ENCODE data around the gene PKIG. TPM values are rescaled to one million over a fixed set of nuclear protein-coding genes. Genes with fewer than 3 reads are reported as not detected.

The PKIG gene
- total RNA-seq, 1 experiment from 2014 or later: 19.2 TPM

- POLR2A ChIA-PET: interaction anchor here (0.6 to 1.2 kb wide), 3 partner anchors 24 to 91 kb away, joined by 3 to 6 read pairs (median 3); no protein-coding TSS in a partner anchor
- DNase-seq (ENCODE audit: unreplicated experiment): no peak
- Mint-ChIP-seq H3K4me1 (ENCODE audit: insufficient read depth, unreplicated experiment) (no peaks in the 10 kb centered on the region), H3K27me3 (ENCODE audit: insufficient read depth, unreplicated experiment) (no peaks in the 10 kb centered on the region), H3K36me3 (ENCODE audit: insufficient read depth, unreplicated experiment) (peaks cover 57% of the 10 kb centered on the region), H3K9me3 (ENCODE audit: unreplicated experiment) (no peaks in the 10 kb centered on the region), H3K4me3 (ENCODE audit: unreplicated experiment) (no peak overlapping the region), H3K27ac (ENCODE audit: low read depth, unreplicated experiment) (peak overlapping the region; percentile 54)
- BruUV-seq (replicated peaks): no TSS peak
- intact Hi-C loops (cut with micrococcal nuclease): no loop called here
- no peak for TF ChIP-seq CTCF (IDR thresholded peaks at IDR 0.05; ENCODE audit: unreplicated experiment)
- CTCF ChIA-PET: interaction anchor here (0.8 to 1.6 kb wide), 2 partner anchors 9 to 35 kb away, joined by 3 to 12 read pairs; no protein-coding TSS in a partner anchor
These were observed 35.9 kb downstream of the PKIG start for GRCh38 chr20:44618318-44618731.

- H3K4me3 Mint-ChIP-seq (ENCODE audit: unreplicated experiment): no peak overlapping the region
- TF ChIP-seq CTCF (IDR thresholded peaks at IDR 0.05; ENCODE audit: unreplicated experiment): no peak
- no peaks in the 10 kb centered on the region for H3K4me1 Mint-ChIP-seq (ENCODE audit: insufficient read depth, unreplicated experiment)
- no TSS peak for BruUV-seq (replicated peaks)
- peaks cover 61% of the 10 kb centered on the region for H3K36me3 Mint-ChIP-seq (ENCODE audit: insufficient read depth, unreplicated experiment)
- ChIA-PET POLR2A (interaction anchor here (1.1 to 1.2 kb wide), 2 partner anchors 23 to 90 kb away, joined by 3 to 6 read pairs; no protein-coding TSS in a partner anchor), CTCF (no interaction called here)
- no peak overlapping the region for H3K27ac Mint-ChIP-seq (ENCODE audit: low read depth, unreplicated experiment)
- H3K9me3 Mint-ChIP-seq (ENCODE audit: unreplicated experiment): no peaks in the 10 kb centered on the region
- no peaks in the 10 kb centered on the region for H3K27me3 Mint-ChIP-seq (ENCODE audit: insufficient read depth, unreplicated experiment)
- intact Hi-C loops (cut with micrococcal nuclease): no loop called here
- no peak for DNase-seq (ENCODE audit: unreplicated experiment)
These were observed 36.9 kb downstream of the PKIG start for GRCh38 chr20:44619294-44619693.

GRCh38 chr20:44620030-44620429 lies 37.7 kb downstream of the PKIG start:
- POLR2A ChIA-PET: no interaction called here
- H3K27me3 Mint-ChIP-seq (ENCODE audit: insufficient read depth, unreplicated experiment): no peaks in the 10 kb centered on the region
- no peak for DNase-seq (ENCODE audit: unreplicated experiment)
- TF ChIP-seq CTCF (IDR thresholded peaks at IDR 0.05; ENCODE audit: unreplicated experiment): no peak
- intact Hi-C loops (cut with micrococcal nuclease): no loop called here
- no peaks in the 10 kb centered on the region for H3K9me3 Mint-ChIP-seq (ENCODE audit: unreplicated experiment)
- H3K4me3 Mint-ChIP-seq (ENCODE audit: unreplicated experiment): no peak overlapping the region
- CTCF ChIA-PET: no interaction called here
- H3K36me3 Mint-ChIP-seq (ENCODE audit: insufficient read depth, unreplicated experiment): peaks cover 57% of the 10 kb centered on the region
- H3K4me1 Mint-ChIP-seq (ENCODE audit: insufficient read depth, unreplicated experiment): no peaks in the 10 kb centered on the region
- BruUV-seq (replicated peaks): no TSS peak
- no peak overlapping the region for H3K27ac Mint-ChIP-seq (ENCODE audit: low read depth, unreplicated experiment)

- intact Hi-C loops (cut with micrococcal nuclease): no loop called here
- Mint-ChIP-seq H3K27ac (ENCODE audit: low read depth, unreplicated experiment) (no peak overlapping the region), H3K4me1 (ENCODE audit: insufficient read depth, unreplicated experiment) (no peaks in the 10 kb centered on the region), H3K36me3 (ENCODE audit: insufficient read depth, unreplicated experiment) (peaks cover 48% of the 10 kb centered on the region), H3K27me3 (ENCODE audit: insufficient read depth, unreplicated experiment) (no peaks in the 10 kb centered on the region), H3K9me3 (ENCODE audit: unreplicated experiment) (no peaks in the 10 kb centered on the region), H3K4me3 (ENCODE audit: unreplicated experiment) (no peak overlapping the region)
- CTCF ChIA-PET: interaction anchor here (1.5 kb wide), 1 partner anchor 11 kb away, joined by 5 read pairs; no protein-coding TSS in a partner anchor
- POLR2A ChIA-PET: no interaction called here
- TF ChIP-seq CTCF (IDR thresholded peaks at IDR 0.05; ENCODE audit: unreplicated experiment): no peak
- DNase-seq (ENCODE audit: unreplicated experiment): no peak
- no TSS peak for BruUV-seq (replicated peaks)
These were observed 38.9 kb downstream of the PKIG start for GRCh38 chr20:44621325-44621724.

Measured in MCF 10A (cell line).